GM12878 (cell line): ENCODE measurements around the gene PIGV. TPM values are rescaled to one million over a fixed set of nuclear protein-coding genes. Genes with fewer than 3 reads are reported as not detected.
"Not testable (repeated sequence)": the region's sequence is repeated elsewhere in the genome, so short reads cannot be mapped to it uniquely, and the experiment has no call there.

Source experiments
- ATAC-seq: fragments of 200-7000 bp; cut with Tn5 transposase; 3 replicates; pipeline ENCODE4 v1.9.1; 2020; ENCODE audit warnings: mild to moderate bottlenecking, moderate library complexity
- BruUV-seq: library from RNA; stranded (reverse); fragments of 400-500 nt; replicated peaks from 2 replicates; lab custom pipeline; 2021; lab: Mats Ljungman, UMichigan
- CTCF ChIA-PET: fragments of 300-600 bp; sonication (Branson Sonifier 250); formaldehyde crosslinking; extraction: SDS; loops from one replicate; lab custom pipeline; 2021; ENCODE audit warnings: inconsistent platforms; lab: Yijun Ruan, JAX
- POLR2A ChIA-PET: fragments of 350-600 bp; formaldehyde crosslinking; extraction: SDS; loops from one replicate; lab custom pipeline; 2021; ENCODE audit warnings: inconsistent platforms; lab: Charles Lee
- RAD21 ChIA-PET: fragments of 300-600 bp; sonication (Branson Sonifier 250); formaldehyde crosslinking; loops from one replicate; lab custom pipeline; 2023; ENCODE audit warnings: antibody characterized with exemption; ENCODE audit not compliant: unreplicated experiment; lab: Charles Lee
- SMC1A ChIA-PET: fragments of 300-600 bp; sonication (Branson Sonifier 250); formaldehyde crosslinking; loops from one replicate; lab custom pipeline; 2023; ENCODE audit not compliant: unreplicated experiment, uncharacterized antibody; lab: Charles Lee
- DNase-seq: peaks from one replicate; pipeline ENCODE4 v3.0.0-alpha.2; 2011; ENCODE audit warnings: low read depth, low spot score
- FAIRE-seq: peaks from 3 replicates; lab custom pipeline; 2011; peaks lifted over from hg19 to GRCh38; lab: Jason Lieb, UNC
- H2AFZ ChIP-seq: 2 replicates; pipeline ENCODE4 v1.6.0; 2011; ENCODE audit warnings: low read depth, low read length, control low read depth; ENCODE audit not compliant: control insufficient read depth
- H3K27ac ChIP-seq: 2 replicates; pipeline ENCODE4 v1.5.1; 2011; ENCODE audit warnings: control low read depth; ENCODE audit not compliant: control insufficient read depth, insufficient read depth
- H3K27me3 ChIP-seq, 2 experiments: replicated peaks in 1 of 2; 2 replicates each; pipeline versions ENCODE4 v1.6.0 to v1.6.1; 2011; ENCODE audit warnings: low read length in 1 of 2; ENCODE audit not compliant: control insufficient read depth in 2 of 2, insufficient read depth in 2 of 2
- H3K36me3 ChIP-seq, 2 experiments: 2 replicates each; pipeline ENCODE4 v1.5.1; 2011; ENCODE audit warnings: low read length in 1 of 2; ENCODE audit not compliant: control insufficient read depth in 2 of 2, insufficient read depth in 2 of 2
- H3K4me1 ChIP-seq: 2 replicates; pipeline ENCODE4 v1.6.1; 2011; ENCODE audit warnings: mild to moderate bottlenecking, low read length, moderate library complexity, mixed read lengths; ENCODE audit not compliant: control insufficient read depth, insufficient read depth
- H3K4me2 ChIP-seq: 2 replicates; pipeline ENCODE4 v1.6.0; 2011; ENCODE audit warnings: control low read depth; ENCODE audit not compliant: control insufficient read depth, insufficient read depth
- H3K4me3 ChIP-seq: fragments of 200-600 bp; sonication (generic); 2 replicates; pipeline ENCODE4 v1.5.1; 2016
- H3K79me2 ChIP-seq: 2 replicates; pipeline ENCODE4 v1.6.0; 2011; ENCODE audit warnings: low read length; ENCODE audit not compliant: control insufficient read depth, insufficient read depth
- H3K9ac ChIP-seq: 2 replicates; pipeline ENCODE4 v1.8.0; 2011; ENCODE audit warnings: low read length, control low read depth, mixed read lengths; ENCODE audit not compliant: control insufficient read depth, insufficient read depth
- H3K9me3 ChIP-seq: replicated peaks from 3 replicates; pipeline ENCODE4 v1.5.1; 2011; ENCODE audit warnings: mild to moderate bottlenecking, low read length; ENCODE audit not compliant: control insufficient read depth, insufficient read depth
- H4K20me1 ChIP-seq: 2 replicates; pipeline ENCODE4 v1.6.0; 2011; ENCODE audit not compliant: control insufficient read depth, insufficient read depth
- GATAD2B ChIP-seq: fragments of 450-650 bp; conservative IDR thresholded peaks from 2 replicates; pipeline ENCODE4 v1.6.1; 2017; ENCODE audit warnings: low read depth, mild to moderate bottlenecking, moderate library complexity
- WGBS: methylation state at CpG from one replicate; pipeline ENCODE4 v1.1.6; 2016; ENCODE audit warnings: low lambda C conversion rate; ENCODE audit not compliant: insufficient replicate concordance, insufficient coverage; ENCODE audit errors: missing lambda C conversion rate; 5-methylcytosine and 5-hydroxymethylcytosine counted together
- in situ Hi-C: fragments of 300-500 bp; cut with MboI; formaldehyde crosslinking; loops from 9 replicates; pipeline ENCODE4 v1.14.3; 2018; ENCODE audit warnings: mixed read lengths
- intact Hi-C: fragments of 100-400 bp; cut with micrococcal nuclease; formaldehyde crosslinking; loops from one replicate; pipeline ENCODE4 v1.14.2; 2022; ENCODE audit not compliant: unreplicated experiment
- polyA plus RNA-seq, 11 experiments: library from polyadenylated mRNA; depleted of rRNA in 4 of 11; unstranded in 6 of 11; stranded (reverse) in 5 of 11; fragments of >200 nt; fragmentation: Nextera tagmentation in 4 of 11; fragmentation: Illumina TruSeq in 1 of 11; extraction: Ambion mirVana in 4 of 11; extraction: Trizol in 1 of 11; gene quantifications; 1 replicate in 1 of 11; 2 replicates in 10 of 11; pipeline versions ENCODE4 v1.2.1 to v1.2.3, GENCODE V29; 2011 to 2016; ENCODE audit warnings: inconsistent platforms in 2 of 11, missing spikeins in 2 of 11, low read depth in 1 of 11
- small RNA-seq: library from RNA; depleted of rRNA; stranded (forward); fragments of <200 nt; gene quantifications from one replicate; pipeline ENCODE3, GENCODE V24; 2014
- total RNA-seq, 4 experiments: library from RNA; depleted of rRNA in 3 of 4; stranded (reverse); fragments of >200 nt in 3 of 4; fragmentation: Illumina TruSeq in 1 of 4; extraction: Trizol in 1 of 4; gene quantifications; 2 replicates each; pipeline versions ENCODE4 v1.2.1 to v1.2.3, GENCODE V29; 2013 to 2021
- TF ChIP-seq, protein P1 (sequence below): fragments of 450-650 bp; IDR thresholded peaks from 2 replicates; pipeline ENCODE4 v1.6.1; 2016; ENCODE audit warnings: mild to moderate bottlenecking

Gene PIGV
- total and polyA plus RNA-seq, 10 of the 15 experiments (the other 5 are each of a cell fraction or from before 2014, with no cell fraction given): 8.8 to 18.1 (median 11.9) TPM

DNA sequence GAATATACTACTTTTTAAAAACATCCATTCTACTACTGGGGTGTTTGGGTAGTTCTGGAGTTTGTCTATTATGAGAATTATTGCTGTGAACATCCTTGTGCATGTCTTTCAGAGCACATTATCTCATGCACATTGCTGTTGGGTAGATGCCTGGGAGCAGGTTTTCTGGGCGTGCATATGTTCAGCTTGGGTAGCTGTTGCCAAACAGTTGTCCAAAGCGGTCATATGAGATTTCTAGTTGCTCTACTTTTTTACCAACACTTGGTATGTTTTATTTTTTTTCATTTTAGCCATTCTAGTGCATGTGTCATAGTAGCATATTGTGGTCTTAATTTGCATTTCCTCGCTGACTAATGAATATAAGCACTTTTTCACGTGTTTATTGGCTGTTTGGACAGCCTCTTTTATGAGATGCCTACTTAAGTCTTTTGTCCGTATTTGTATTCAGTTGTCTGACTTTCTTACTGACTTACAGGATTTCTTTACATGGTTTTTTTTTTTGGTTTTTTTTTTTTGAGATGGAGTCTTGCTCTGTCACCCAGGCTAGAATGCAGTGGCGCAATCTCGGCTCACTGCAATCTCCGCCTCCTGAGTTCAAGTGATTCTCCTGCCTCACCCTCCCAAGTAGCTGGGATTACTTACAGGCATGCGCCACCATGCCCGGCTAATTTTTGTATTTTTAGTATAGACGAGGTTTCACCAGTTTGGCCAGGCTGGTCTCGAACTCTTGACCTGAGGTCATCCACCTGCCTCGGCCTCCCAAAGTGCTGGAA lies 56.9 kb downstream of the PIGV start (continued):
- TF ChIP-seq, protein P1, sequence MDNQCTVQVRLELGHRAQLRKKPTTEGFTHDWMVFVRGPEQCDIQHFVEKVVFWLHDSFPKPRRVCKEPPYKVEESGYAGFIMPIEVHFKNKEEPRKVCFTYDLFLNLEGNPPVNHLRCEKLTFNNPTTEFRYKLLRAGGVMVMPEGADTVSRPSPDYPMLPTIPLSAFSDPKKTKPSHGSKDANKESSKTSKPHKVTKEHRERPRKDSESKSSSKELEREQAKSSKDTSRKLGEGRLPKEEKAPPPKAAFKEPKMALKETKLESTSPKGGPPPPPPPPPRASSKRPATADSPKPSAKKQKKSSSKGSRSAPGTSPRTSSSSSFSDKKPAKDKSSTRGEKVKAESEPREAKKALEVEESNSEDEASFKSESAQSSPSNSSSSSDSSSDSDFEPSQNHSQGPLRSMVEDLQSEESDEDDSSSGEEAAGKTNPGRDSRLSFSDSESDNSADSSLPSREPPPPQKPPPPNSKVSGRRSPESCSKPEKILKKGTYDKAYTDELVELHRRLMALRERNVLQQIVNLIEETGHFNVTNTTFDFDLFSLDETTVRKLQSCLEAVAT: no peak
- TF ChIP-seq GATAD2B: no peak
- TF ChIP-seq, all 136 proteins: peak for 0

DNA sequence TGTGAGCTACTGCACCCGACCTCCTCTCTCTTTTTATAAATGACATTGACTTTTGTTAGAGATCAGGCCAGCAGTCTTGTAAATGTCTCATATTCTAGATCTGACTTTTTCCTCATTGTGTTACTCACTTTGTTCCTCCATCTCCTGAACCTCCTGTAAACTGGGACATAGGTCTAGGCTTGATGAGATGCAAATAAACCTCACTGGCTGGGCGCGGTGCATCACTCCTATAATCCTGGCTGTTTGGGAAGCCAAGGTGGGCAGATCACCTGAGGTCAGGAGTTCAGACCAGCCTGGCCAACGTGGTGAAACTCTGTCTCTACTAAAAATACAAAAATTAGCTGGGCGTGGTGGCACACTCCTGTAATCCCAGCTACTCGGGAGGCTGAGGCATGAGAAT lies 60.1 kb downstream of the PIGV start:
- ChIA-PET POLR2A (interaction anchor here (0.5 to 1.0 kb wide), 3 partner anchors 21 to 315 kb away, joined by 3 to 4 read pairs (median 3); no protein-coding TSS in a partner anchor), SMC1A (interaction anchor here (1.0 to 1.4 kb wide), 2 partner anchors 9 to 17 kb away, joined by 3 read pairs; no protein-coding TSS in a partner anchor), CTCF (interaction anchor here (1.5 kb wide), 2 partner anchors 8 to 14 kb away, joined by 4 read pairs; no protein-coding TSS in a partner anchor), RAD21 (interaction anchor here (0.7 to 1.9 kb wide), 2 partner anchors 12 to 26 kb away, joined by 3 to 7 read pairs; no protein-coding TSS in a partner anchor)
- H3K36me3 ChIP-seq: peaks cover 34 to 40% of the 10 kb centered on the region in 2 experiments
- DNase-seq, H3K4me1 ChIP-seq, in situ Hi-C loops, H3K79me2 ChIP-seq, H4K20me1 ChIP-seq, H3K27me3 ChIP-seq, FAIRE-seq, H3K27ac ChIP-seq, H2AFZ ChIP-seq, intact Hi-C loops, H3K4me2 ChIP-seq, H3K9ac ChIP-seq, ATAC-seq, H3K9me3 ChIP-seq, H3K4me3 ChIP-seq, BruUV-seq: not testable (repeated sequence)
- 75% methylated on average over 6 of the region's 6 CpGs for whole genome bisulfite sequencing

Small RNA genes within 50 kb of the gene (small RNA-seq; reads per million reads assigned to genes)
- gene RN7SL165P: not detected

Other genes starting within 250 kb of the PIGV start
Only the 7 nearest of the 10 such genes appear.
- gene ARID1A, start 91.9 kb upstream of the PIGV start, total RNA-seq (2014; rRNA removed): 20.5 and 24.3 TPM in 2 replicates
- gene ARID1A, start 91.9 kb upstream of the PIGV start, total RNA-seq (2014; rRNA removed; fragmentation: Illumina TruSeq; extraction: Trizol): 22.7 and 23.6 TPM in 2 replicates
- gene ARID1A, start 91.9 kb upstream of the PIGV start, total RNA-seq (2021): 93.4 and 98.0 TPM in 2 replicates
- gene ARID1A, start 91.9 kb upstream of the PIGV start, polyA plus RNA-seq (2011; rRNA removed): 9.4 and 13.1 TPM in 2 replicates
- gene ARID1A, start 91.9 kb upstream of the PIGV start, polyA plus RNA-seq (2014; fragmentation: Illumina TruSeq; extraction: Trizol): 59.0 and 75.1 TPM in 2 replicates
- 10 to 100 TPM in 1 of 2 experiments, 1 to 10 TPM in 1; 10.0 to 24.5 TPM for gene ARID1A, start 91.9 kb upstream of the PIGV start, polyA plus RNA-seq (2014; fragmentation: Nextera tagmentation; extraction: Ambion mirVana)
- gene ARID1A, start 91.9 kb upstream of the PIGV start, polyA plus RNA-seq (2014; rRNA removed): 41.6 and 57.8 TPM in 2 replicates
- gene ARID1A, start 91.9 kb upstream of the PIGV start, polyA plus RNA-seq (2016; fragmentation: Nextera tagmentation; extraction: Ambion mirVana): 10 to 100 TPM; 22.2 to 22.8 TPM
- 22.0 and 25.0 TPM in 2 replicates for gene ZDHHC18, start 38.7 kb downstream of the PIGV start, total RNA-seq (2014; rRNA removed)
- gene ZDHHC18, start 38.7 kb downstream of the PIGV start, total RNA-seq (2014; rRNA removed; fragmentation: Illumina TruSeq; extraction: Trizol): 17.3 and 17.6 TPM in 2 replicates
- 34.4 and 35.9 TPM in 2 replicates for gene ZDHHC18, start 38.7 kb downstream of the PIGV start, total RNA-seq (2021)
- 41.8 and 81.2 TPM in 2 replicates for gene ZDHHC18, start 38.7 kb downstream of the PIGV start, polyA plus RNA-seq (2011; rRNA removed)
- 31.7 and 39.1 TPM in 2 replicates for gene ZDHHC18, start 38.7 kb downstream of the PIGV start, polyA plus RNA-seq (2014; fragmentation: Illumina TruSeq; extraction: Trizol)
- 1 to 10 TPM in 1 of 2 experiments, under 1 TPM in 1; 0.40 to 1.2 TPM for gene ZDHHC18, start 38.7 kb downstream of the PIGV start, polyA plus RNA-seq (2014; fragmentation: Nextera tagmentation; extraction: Ambion mirVana)
- gene ZDHHC18, start 38.7 kb downstream of the PIGV start, polyA plus RNA-seq (2014; rRNA removed): 40.7 and 42.7 TPM in 2 replicates
- 1 to 10 TPM; 1.3 to 2.0 TPM for gene ZDHHC18, start 38.7 kb downstream of the PIGV start, polyA plus RNA-seq (2016; fragmentation: Nextera tagmentation; extraction: Ambion mirVana)
- 2.0 and 2.7 TPM in 2 replicates for gene SFN, start 75.2 kb downstream of the PIGV start, total RNA-seq (2014; rRNA removed)
- 1.7 and 2.1 TPM in 2 replicates for gene SFN, start 75.2 kb downstream of the PIGV start, total RNA-seq (2014; rRNA removed; fragmentation: Illumina TruSeq; extraction: Trizol)
- 2.9 and 4.1 TPM in 2 replicates for gene SFN, start 75.2 kb downstream of the PIGV start, total RNA-seq (2021)
- 0.06 and 0.19 TPM in 2 replicates for gene SFN, start 75.2 kb downstream of the PIGV start, polyA plus RNA-seq (2011; rRNA removed)
- 0.14 and 1.2 TPM in 2 replicates for gene SFN, start 75.2 kb downstream of the PIGV start, polyA plus RNA-seq (2014; fragmentation: Illumina TruSeq; extraction: Trizol)
- gene SFN, start 75.2 kb downstream of the PIGV start, polyA plus RNA-seq (2014; fragmentation: Nextera tagmentation; extraction: Ambion mirVana): under 1 TPM; 0.27 to 0.33 TPM
- gene SFN, start 75.2 kb downstream of the PIGV start, polyA plus RNA-seq (2014; rRNA removed): 2.7 and 3.2 TPM in 2 replicates
- gene SFN, start 75.2 kb downstream of the PIGV start, polyA plus RNA-seq (2016; fragmentation: Nextera tagmentation; extraction: Ambion mirVana): under 1 TPM; 0.63 to 0.82 TPM
- gene GPN2, start 102.3 kb downstream of the PIGV start, total RNA-seq (2014; rRNA removed): 17.6 and 20.6 TPM in 2 replicates
- 12.2 and 15.8 TPM in 2 replicates for gene GPN2, start 102.3 kb downstream of the PIGV start, total RNA-seq (2014; rRNA removed; fragmentation: Illumina TruSeq; extraction: Trizol)
- 41.1 and 47.8 TPM in 2 replicates for gene GPN2, start 102.3 kb downstream of the PIGV start, total RNA-seq (2021)
- 28.3 and 61.4 TPM in 2 replicates for gene GPN2, start 102.3 kb downstream of the PIGV start, polyA plus RNA-seq (2011; rRNA removed)
- 15.3 and 17.7 TPM in 2 replicates for gene GPN2, start 102.3 kb downstream of the PIGV start, polyA plus RNA-seq (2014; fragmentation: Illumina TruSeq; extraction: Trizol)
- 10 to 100 TPM in 1 of 2 experiments, 1 to 10 TPM in 1; 8.3 to 17.4 TPM for gene GPN2, start 102.3 kb downstream of the PIGV start, polyA plus RNA-seq (2014; fragmentation: Nextera tagmentation; extraction: Ambion mirVana)
- 28.9 and 32.7 TPM in 2 replicates for gene GPN2, start 102.3 kb downstream of the PIGV start, polyA plus RNA-seq (2014; rRNA removed)
- gene GPN2, start 102.3 kb downstream of the PIGV start, polyA plus RNA-seq (2016; fragmentation: Nextera tagmentation; extraction: Ambion mirVana): 10 to 100 TPM; 51.1 to 59.7 TPM
- 9.2 and 10.1 TPM in 2 replicates for gene GPATCH3, start 112.5 kb downstream of the PIGV start, total RNA-seq (2014; rRNA removed)
- 5.8 and 7.5 TPM in 2 replicates for gene GPATCH3, start 112.5 kb downstream of the PIGV start, total RNA-seq (2014; rRNA removed; fragmentation: Illumina TruSeq; extraction: Trizol)
- gene GPATCH3, start 112.5 kb downstream of the PIGV start, total RNA-seq (2021): 11.5 and 13.4 TPM in 2 replicates
- gene GPATCH3, start 112.5 kb downstream of the PIGV start, polyA plus RNA-seq (2011; rRNA removed): 2.5 and 4.5 TPM in 2 replicates
- 4.8 and 7.8 TPM in 2 replicates for gene GPATCH3, start 112.5 kb downstream of the PIGV start, polyA plus RNA-seq (2014; fragmentation: Illumina TruSeq; extraction: Trizol)
- 1 to 10 TPM in 1 of 2 experiments, under 1 TPM in 1; 0.56 to 2.9 TPM for gene GPATCH3, start 112.5 kb downstream of the PIGV start, polyA plus RNA-seq (2014; fragmentation: Nextera tagmentation; extraction: Ambion mirVana)
- gene GPATCH3, start 112.5 kb downstream of the PIGV start, polyA plus RNA-seq (2014; rRNA removed): 9.6 and 11.8 TPM in 2 replicates
- gene GPATCH3, start 112.5 kb downstream of the PIGV start, polyA plus RNA-seq (2016; fragmentation: Nextera tagmentation; extraction: Ambion mirVana): 10 to 100 TPM; 11.2 to 12.9 TPM
- gene NR0B2, start 126.0 kb downstream of the PIGV start, total RNA-seq (2014; rRNA removed): not detected in 2 replicates
- gene NR0B2, start 126.0 kb downstream of the PIGV start, total RNA-seq (2014; rRNA removed; fragmentation: Illumina TruSeq; extraction: Trizol): not detected in 2 replicates
- not detected in 2 replicates for gene NR0B2, start 126.0 kb downstream of the PIGV start, total RNA-seq (2021)
- not detected in 2 replicates for gene NR0B2, start 126.0 kb downstream of the PIGV start, polyA plus RNA-seq (2011; rRNA removed)
- not detected in 2 replicates for gene NR0B2, start 126.0 kb downstream of the PIGV start, polyA plus RNA-seq (2014; fragmentation: Illumina TruSeq; extraction: Trizol)
- gene NR0B2, start 126.0 kb downstream of the PIGV start, polyA plus RNA-seq (2014; fragmentation: Nextera tagmentation; extraction: Ambion mirVana): not detected
- not detected in 2 replicates for gene NR0B2, start 126.0 kb downstream of the PIGV start, polyA plus RNA-seq (2014; rRNA removed)
- gene NR0B2, start 126.0 kb downstream of the PIGV start, polyA plus RNA-seq (2016; fragmentation: Nextera tagmentation; extraction: Ambion mirVana): not detected
- 71.4 and 76.0 TPM in 2 replicates for gene NUDC, start 133.8 kb downstream of the PIGV start, total RNA-seq (2014; rRNA removed)
- 50.3 and 58.7 TPM in 2 replicates for gene NUDC, start 133.8 kb downstream of the PIGV start, total RNA-seq (2014; rRNA removed; fragmentation: Illumina TruSeq; extraction: Trizol)
- 75.4 and 77.6 TPM in 2 replicates for gene NUDC, start 133.8 kb downstream of the PIGV start, total RNA-seq (2021)
- 15.8 and 34.9 TPM in 2 replicates for gene NUDC, start 133.8 kb downstream of the PIGV start, polyA plus RNA-seq (2011; rRNA removed)
- 39.3 and 76.3 TPM in 2 replicates for gene NUDC, start 133.8 kb downstream of the PIGV start, polyA plus RNA-seq (2014; fragmentation: Illumina TruSeq; extraction: Trizol)
- gene NUDC, start 133.8 kb downstream of the PIGV start, polyA plus RNA-seq (2014; fragmentation: Nextera tagmentation; extraction: Ambion mirVana): 10 to 100 TPM in 1 of 2 experiments, 1 to 10 TPM in 1; 5.5 to 15.1 TPM
- 51.8 and 58.8 TPM in 2 replicates for gene NUDC, start 133.8 kb downstream of the PIGV start, polyA plus RNA-seq (2014; rRNA removed)
- 100 to 1,000 TPM; 208 to 227 TPM for gene NUDC, start 133.8 kb downstream of the PIGV start, polyA plus RNA-seq (2016; fragmentation: Nextera tagmentation; extraction: Ambion mirVana)